ENCODE data around the gene ZNHIT1.

Gene ZNHIT1

GRCh38 chr7:101175664-101176063 is 42.3 kb upstream of the ZNHIT1 start:
- POLR2A ChIA-PET, result no interaction called here
- DNase-seq (ENCODE audit: extremely low spot score), result no peak
- TF ChIP-seq ZNF384 (IDR thresholded peaks at IDR 0.05) (no peak), FOXM1 (IDR thresholded peaks at IDR 0.05; ENCODE audit: borderline replicate concordance) (no peak), LEF1 (IDR thresholded peaks at IDR 0.05; ENCODE audit: borderline replicate concordance) (no peak), L3MBTL2 (conservative IDR thresholded peaks at IDR 0.05) (no peak), TARDBP (IDR thresholded peaks at IDR 0.05) (no peak), FOXA1 (IDR thresholded peaks at IDR 0.05) (no peak), FOXK2 (IDR thresholded peaks at IDR 0.05) (no peak), BHLHE40 (IDR thresholded peaks at IDR 0.05; ENCODE audit: borderline replicate concordance) (no peak), SUZ12 (IDR thresholded peaks at IDR 0.05) (no peak), PKNOX1 (IDR thresholded peaks at IDR 0.05) (no peak), CTBP1 (IDR thresholded peaks at IDR 0.05; ENCODE audit: borderline replicate concordance) (no peak), ELF4 (IDR thresholded peaks at IDR 0.05) (no peak), SP1 (IDR thresholded peaks at IDR 0.05) (no peak), ARNT (IDR thresholded peaks at IDR 0.05) (no peak), HDGF (IDR thresholded peaks at IDR 0.05; ENCODE audit: borderline replicate concordance) (no peak), NFRKB (IDR thresholded peaks at IDR 0.05) (no peak)
- CTCF ChIA-PET, result interaction anchor here (1.7 kb wide), 1 partner anchor 17 kb away, joined by 5 read pairs; no protein-coding TSS in a partner anchor

- no peak for DNase-seq (ENCODE audit: extremely low spot score)
- no peak for TF ChIP-seq SUZ12 (IDR thresholded peaks at IDR 0.05)
- no peak for TF ChIP-seq FOXA1 (IDR thresholded peaks at IDR 0.05)
- no peak for TF ChIP-seq CTBP1 (IDR thresholded peaks at IDR 0.05; ENCODE audit: borderline replicate concordance)
- no peak for TF ChIP-seq ZNF384 (IDR thresholded peaks at IDR 0.05)
- TF ChIP-seq FOXK2 (IDR thresholded peaks at IDR 0.05), result no peak
- no peak for TF ChIP-seq HDGF (IDR thresholded peaks at IDR 0.05; ENCODE audit: borderline replicate concordance)
- no peak for TF ChIP-seq FOXM1 (IDR thresholded peaks at IDR 0.05; ENCODE audit: borderline replicate concordance)
- no peak for TF ChIP-seq ELF4 (IDR thresholded peaks at IDR 0.05)
- TF ChIP-seq BHLHE40 (IDR thresholded peaks at IDR 0.05; ENCODE audit: borderline replicate concordance), result no peak
- CTCF ChIA-PET, result interaction anchor here (1.3 kb wide), 1 partner anchor 15 kb away, joined by 4 read pairs; no protein-coding TSS in a partner anchor
- POLR2A ChIA-PET, result no interaction called here
These were observed 40.3 kb upstream of the ZNHIT1 start for GRCh38 chr7:101177644-101178043.

- ChIA-PET CTCF (interaction anchor here (0.7 kb wide), 1 partner anchor 65 kb away, joined by 3 read pairs; no protein-coding TSS in a partner anchor), POLR2A (no interaction called here)
- no peak for TF ChIP-seq FOXA1 (IDR thresholded peaks at IDR 0.05)
- no peak for TF ChIP-seq PKNOX1 (IDR thresholded peaks at IDR 0.05)
- no peak for TF ChIP-seq ELF4 (IDR thresholded peaks at IDR 0.05)
- no peak for TF ChIP-seq NFRKB (IDR thresholded peaks at IDR 0.05)
- no peak for TF ChIP-seq BHLHE40 (IDR thresholded peaks at IDR 0.05; ENCODE audit: borderline replicate concordance)
- no peak for TF ChIP-seq SUZ12 (IDR thresholded peaks at IDR 0.05)
- no peak for TF ChIP-seq HDGF (IDR thresholded peaks at IDR 0.05; ENCODE audit: borderline replicate concordance)
- TF ChIP-seq FOXK2 (IDR thresholded peaks at IDR 0.05), result no peak
- no peak for TF ChIP-seq FOXM1 (IDR thresholded peaks at IDR 0.05; ENCODE audit: borderline replicate concordance)
- TF ChIP-seq ZNF384 (IDR thresholded peaks at IDR 0.05), result no peak
- no peak for TF ChIP-seq L3MBTL2 (conservative IDR thresholded peaks at IDR 0.05)
- no peak for TF ChIP-seq TARDBP (IDR thresholded peaks at IDR 0.05)
- no peak for TF ChIP-seq CTBP1 (IDR thresholded peaks at IDR 0.05; ENCODE audit: borderline replicate concordance)
- TF ChIP-seq ARNT (IDR thresholded peaks at IDR 0.05), result no peak
- TF ChIP-seq SP1 (IDR thresholded peaks at IDR 0.05), result no peak
- TF ChIP-seq LEF1 (IDR thresholded peaks at IDR 0.05; ENCODE audit: borderline replicate concordance), result no peak
- no peak for DNase-seq (ENCODE audit: extremely low spot score)
These were observed 38.8 kb upstream of the ZNHIT1 start for GRCh38 chr7:101179117-101179516.

- ChIA-PET CTCF (no interaction called here), POLR2A (no interaction called here)
- no peak for TF ChIP-seq L3MBTL2 (conservative IDR thresholded peaks at IDR 0.05)
- TF ChIP-seq NFRKB (IDR thresholded peaks at IDR 0.05), result no peak
- no peak for TF ChIP-seq CTBP1 (IDR thresholded peaks at IDR 0.05; ENCODE audit: borderline replicate concordance)
- TF ChIP-seq ELF4 (IDR thresholded peaks at IDR 0.05), result no peak
- TF ChIP-seq LEF1 (IDR thresholded peaks at IDR 0.05; ENCODE audit: borderline replicate concordance), result no peak
- TF ChIP-seq HDGF (IDR thresholded peaks at IDR 0.05; ENCODE audit: borderline replicate concordance), result no peak
- TF ChIP-seq TARDBP (IDR thresholded peaks at IDR 0.05), result no peak
- TF ChIP-seq BHLHE40 (IDR thresholded peaks at IDR 0.05; ENCODE audit: borderline replicate concordance), result no peak
- no peak for TF ChIP-seq FOXM1 (IDR thresholded peaks at IDR 0.05; ENCODE audit: borderline replicate concordance)
- TF ChIP-seq PKNOX1 (IDR thresholded peaks at IDR 0.05), result no peak
- no peak for TF ChIP-seq ARNT (IDR thresholded peaks at IDR 0.05)
- no peak for TF ChIP-seq ZNF384 (IDR thresholded peaks at IDR 0.05)
- no peak for TF ChIP-seq SP1 (IDR thresholded peaks at IDR 0.05)
- no peak for TF ChIP-seq FOXK2 (IDR thresholded peaks at IDR 0.05)
- TF ChIP-seq FOXA1 (IDR thresholded peaks at IDR 0.05), result no peak
- no peak for TF ChIP-seq SUZ12 (IDR thresholded peaks at IDR 0.05)
- DNase-seq (ENCODE audit: extremely low spot score), result no peak
These were observed 38.3 kb upstream of the ZNHIT1 start for GRCh38 chr7:101179713-101180112.

- no peak for DNase-seq (ENCODE audit: extremely low spot score)
- CTCF ChIA-PET, result no interaction called here
- no peak for TF ChIP-seq FOXK2 (IDR thresholded peaks at IDR 0.05)
- TF ChIP-seq NFRKB (IDR thresholded peaks at IDR 0.05), result no peak
- TF ChIP-seq FOXM1 (IDR thresholded peaks at IDR 0.05; ENCODE audit: borderline replicate concordance), result no peak
- TF ChIP-seq TARDBP (IDR thresholded peaks at IDR 0.05), result no peak
- no peak for TF ChIP-seq ELF4 (IDR thresholded peaks at IDR 0.05)
- no peak for TF ChIP-seq PKNOX1 (IDR thresholded peaks at IDR 0.05)
- no peak for TF ChIP-seq FOXA1 (IDR thresholded peaks at IDR 0.05)
- TF ChIP-seq LEF1 (IDR thresholded peaks at IDR 0.05; ENCODE audit: borderline replicate concordance), result no peak
- no peak for TF ChIP-seq ARNT (IDR thresholded peaks at IDR 0.05)
- no peak for TF ChIP-seq CTBP1 (IDR thresholded peaks at IDR 0.05; ENCODE audit: borderline replicate concordance)
- TF ChIP-seq BHLHE40 (IDR thresholded peaks at IDR 0.05; ENCODE audit: borderline replicate concordance), result no peak
- no peak for TF ChIP-seq L3MBTL2 (conservative IDR thresholded peaks at IDR 0.05)
- TF ChIP-seq SP1 (IDR thresholded peaks at IDR 0.05), result no peak
- TF ChIP-seq ZNF384 (IDR thresholded peaks at IDR 0.05), result no peak
- no peak for TF ChIP-seq SUZ12 (IDR thresholded peaks at IDR 0.05)
- TF ChIP-seq HDGF (IDR thresholded peaks at IDR 0.05; ENCODE audit: borderline replicate concordance), result no peak
- POLR2A ChIA-PET, result no interaction called here
These were observed 37.7 kb upstream of the ZNHIT1 start, which contains the start of gene NAT16 for GRCh38 chr7:101180130-101180755. Gene NAT16, minus strand, starts transcription at chr7:101180293. Its CDS starts 5,486 bp downstream, at chr7:101174807.

Measured in HEK293T (cell line).